PC-3 (cell line): Measurements from ENCODE around the gene KCNC2. TPM values are rescaled to one million over a fixed set of nuclear protein-coding genes. Genes with fewer than 3 reads are reported as not detected.
A peak's percentile ranks its signal among the peaks of the same experiment; 100 is the strongest.

Experiments
- ATAC-seq: fragments of 200-7000 bp; cut with Tn5 transposase; 2 replicates; pipeline ENCODE4 v1.9.1; 2020; ENCODE audit warnings: mild to moderate bottlenecking, moderate library complexity
- Bru-seq: library from RNA; stranded (reverse); fragments of 400-500 nt; gene quantifications from one replicate; lab custom pipeline; 2021; lab: Mats Ljungman, UMichigan
- BruChase-seq, 2 experiments: library from RNA; stranded (reverse); fragments of 400-500 nt; gene quantifications; one replicate each; lab custom pipeline; 2021; lab: Mats Ljungman, UMichigan
- BruUV-seq: library from RNA; stranded (reverse); fragments of 400-500 nt; replicated peaks from 2 replicates; lab custom pipeline; 2021; lab: Mats Ljungman, UMichigan
- CTCF ChIA-PET: fragments of 300-600 bp; sonication (Branson Sonifier 250); formaldehyde crosslinking; loops from one replicate; lab custom pipeline; 2022; ENCODE audit warnings: antibody characterized with exemption; lab: Charles Lee
- POLR2A ChIA-PET: fragments of 300-600 bp; sonication (Branson Sonifier 250); formaldehyde crosslinking; loops from one replicate; lab custom pipeline; 2022; ENCODE audit warnings: antibody characterized with exemption; ENCODE audit not compliant: unreplicated experiment; lab: Charles Lee
- DNase-seq: peaks from one replicate; pipeline ENCODE4 v3.0.0-alpha.2; 2015
- H2AFZ ChIP-seq: fragments of 300-600 bp; sonication (generic); 2 replicates; pipeline ENCODE4 v1.6.0; 2016; ENCODE audit warnings: antibody characterized with exemption, low read length
- H3F3A ChIP-seq: fragments of 300-600 bp; sonication (generic); one replicate; pipeline ENCODE4 v1.6.0; 2017; ENCODE audit warnings: antibody characterized with exemption, low read length, control low read depth, mild to moderate bottlenecking; ENCODE audit not compliant: unreplicated experiment
- H3K27ac ChIP-seq: fragments of 300-600 bp; sonication (generic); 2 replicates; pipeline ENCODE4 v1.5.1; 2016; ENCODE audit warnings: mild to moderate bottlenecking, low read length
- H3K27me3 ChIP-seq: fragments of 300-600 bp; sonication (generic); 2 replicates; pipeline ENCODE4 v1.6.1; 2016; ENCODE audit warnings: low read length, mixed read lengths
- H3K36me3 ChIP-seq: fragments of 300-600 bp; sonication (generic); 2 replicates; pipeline ENCODE4 v1.6.1; 2016; ENCODE audit warnings: low read depth, mixed run types, low read length, mixed read lengths
- H3K4me1 ChIP-seq: fragments of 300-600 bp; sonication (generic); 2 replicates; pipeline ENCODE4 v1.5.1; 2016; ENCODE audit warnings: low read length; ENCODE audit not compliant: insufficient read depth
- H3K4me2 ChIP-seq: fragments of 300-600 bp; sonication (generic); 2 replicates; pipeline ENCODE4 v1.6.0; 2016; ENCODE audit warnings: low read length
- H3K4me3 ChIP-seq: fragments of 300-600 bp; sonication (generic); 2 replicates; pipeline ENCODE4 v1.5.1; 2016; ENCODE audit warnings: mild to moderate bottlenecking, low read length, mixed read lengths
- H3K79me2 ChIP-seq: fragments of 300-600 bp; sonication (generic); 2 replicates; pipeline ENCODE4 v1.6.1; 2017; ENCODE audit warnings: low read length, mixed read lengths
- H3K9ac ChIP-seq: fragments of 300-600 bp; sonication (generic); 2 replicates; pipeline ENCODE4 v1.6.0; 2016; ENCODE audit warnings: mild to moderate bottlenecking, low read length
- H3K9me2 ChIP-seq: fragments of 300-600 bp; sonication (generic); replicated peaks from 2 replicates; pipeline ENCODE4 v1.6.1; 2016; ENCODE audit warnings: mixed run types, low read length, mixed read lengths
- H3K9me3 ChIP-seq: fragments of 300-600 bp; sonication (generic); 2 replicates; pipeline ENCODE4 v1.6.1; 2016; ENCODE audit warnings: low read length, mixed read lengths
- H4K20me1 ChIP-seq: fragments of 300-600 bp; sonication (generic); 2 replicates; pipeline ENCODE4 v1.6.1; 2016; ENCODE audit warnings: low read length, mixed read lengths
- CTCF ChIP-seq: fragments of 300-600 bp; sonication (generic); conservative IDR thresholded peaks from 2 replicates; pipeline ENCODE4 v1.5.1; 2017; ENCODE audit warnings: antibody characterized with exemption, low read depth, mild to moderate bottlenecking, low read length
- EZH2 ChIP-seq: fragments of 300-600 bp; sonication (generic); IDR thresholded peaks from one replicate; pipeline ENCODE4 v1.6.1; 2017; ENCODE audit warnings: antibody characterized with exemption, mild to moderate bottlenecking, low read length; ENCODE audit not compliant: unreplicated experiment
- EZH2phosphoT487 ChIP-seq: fragments of 300-600 bp; sonication (generic); IDR thresholded peaks from 2 replicates; pipeline ENCODE4 v1.6.1; 2018; ENCODE audit warnings: mild to moderate bottlenecking, antibody characterized with exemption, low read length, borderline replicate concordance
- intact Hi-C: fragments of 100-400 bp; cut with micrococcal nuclease; formaldehyde crosslinking; loops from 2 replicates; pipeline ENCODE4 v1.9.0; 2023
- long read RNA-seq: library from polyadenylated mRNA; unstranded; transcript quantifications from one replicate; pipeline ENCODE4 v2.0.0, GENCODE V29; 2021; ENCODE audit not compliant: unreplicated experiment
- total RNA-seq: library from RNA; depleted of rRNA; stranded (reverse); fragments of >200 nt; gene quantifications from 2 replicates; pipeline ENCODE4 v1.2.3, GENCODE V29; 2014; rRNA removed

The KCNC2 gene
- total RNA-seq (not detected in 2 replicates), Bru-seq, nascent RNA (percentile 5 among the genes with signal in this experiment), BruChase-seq, experiment 1, labeled RNA remaining after a 6-hour chase (percentile 8 among the genes with signal in this experiment), BruChase-seq, experiment 2, labeled RNA remaining after a 2-hour chase (percentile 7 among the genes with signal in this experiment)
- long read RNA-seq = 0 reads

- ATAC-seq = no peak
- H3K9ac ChIP-seq = no peak within 1 kb of the TSS
- POLR2A ChIA-PET = no interaction called here
- no peak for DNase-seq
- intact Hi-C loops = no loop called here
- no peaks in the 10 kb centered on the region for H3K27me3 ChIP-seq
- no peaks in the 10 kb centered on the region for H3K79me2 ChIP-seq
- H3F3A ChIP-seq = no peaks in the 10 kb centered on the region
- H3K4me1 ChIP-seq = no peaks in the 10 kb centered on the region
- no peak within 1 kb of the TSS for H2AFZ ChIP-seq
- no peaks in the 10 kb centered on the region for H3K9me2 ChIP-seq
- CTCF ChIA-PET = no interaction called here
- no peak for TF ChIP-seq EZH2
- TF ChIP-seq EZH2phosphoT487 = no peak
- no peak for TF ChIP-seq CTCF
- no TSS peak for BruUV-seq
- H3K4me3 ChIP-seq = no peak within 1 kb of the TSS
- H3K4me2 ChIP-seq = no peak within 1 kb of the TSS
- H3K36me3 ChIP-seq = no peaks in the 10 kb centered on the region
- H4K20me1 ChIP-seq = no peaks in the 10 kb centered on the region
- no peak within 1 kb of the TSS for H3K27ac ChIP-seq
- no peaks in the 10 kb centered on the region for H3K9me3 ChIP-seq
These were observed at the start of gene KCNC2 for GRCh38 chr12:75209812-75210138. TSS of gene KCNC2 (minus strand) at chr12:75209839.

GRCh38 chr12:75259143-75259542 is 49.5 kb upstream of the KCNC2 start:
- POLR2A ChIA-PET = no interaction called here
- ATAC-seq = no peak
- intact Hi-C loops = no loop called here

More at GRCh38 chr12:75259143-75259542, 49.5 kb upstream of the KCNC2 start:
- Histone ChIP-seq H3K9me2 (no peaks in the 10 kb centered on the region), H3K9me3 (no peaks in the 10 kb centered on the region), H2AFZ (no peak overlapping the region), H3K27me3 (no peaks in the 10 kb centered on the region), H3K9ac (no peak overlapping the region), H3F3A (no peaks in the 10 kb centered on the region), H3K4me1 (no peaks in the 10 kb centered on the region), H3K79me2 (no peaks in the 10 kb centered on the region), H4K20me1 (no peaks in the 10 kb centered on the region), H3K27ac (no peak overlapping the region), H3K4me3 (no peak overlapping the region), H3K4me2 (no peak overlapping the region), H3K36me3 (no peaks in the 10 kb centered on the region)
- CTCF ChIA-PET = no interaction called here
- TF ChIP-seq EZH2phosphoT487 = no peak
- TF ChIP-seq EZH2 = no peak
- no peak for TF ChIP-seq CTCF
- DNase-seq = no peak
- no TSS peak for BruUV-seq
